Subcutaneous abdominal adipose tissue (tissue), 5 donors: ENCODE results near the gene NDP.

Experiments
- H3K27ac ChIP-seq: one replicate; pipeline ENCODE4 v1.7.0; 2013; ENCODE audit warnings: low read depth, mild to moderate bottlenecking, inconsistent platforms, low read length, moderate library complexity
- H3K27me3 ChIP-seq, 5 donors: one replicate each; pipeline ENCODE4 v1.7.0; 2013; ENCODE audit warnings: low read length in 5 of 5, inconsistent platforms in 1 of 5; ENCODE audit not compliant: control insufficient read depth in 5 of 5, insufficient read depth in 4 of 5
- H3K36me3 ChIP-seq, 5 donors: one replicate each; pipeline ENCODE4 v1.7.0; 2013; ENCODE audit warnings: low read length in 5 of 5; ENCODE audit not compliant: control insufficient read depth in 5 of 5, insufficient read depth in 5 of 5
- H3K4me1 ChIP-seq, 5 donors: one replicate each; pipeline ENCODE4 v1.7.0; 2013; ENCODE audit warnings: low read length in 5 of 5, mild to moderate bottlenecking in 3 of 5, moderate library complexity in 1 of 5; ENCODE audit not compliant: control insufficient read depth in 5 of 5, insufficient read depth in 5 of 5
- H3K4me3 ChIP-seq, 5 donors: one replicate each; pipeline ENCODE4 v1.7.0; 2013; ENCODE audit warnings: low read length in 5 of 5, low read depth in 1 of 5
- H3K9ac ChIP-seq, 5 donors: one replicate each; pipeline ENCODE4 v1.7.0; 2013; ENCODE audit warnings: low read length in 5 of 5, mild to moderate bottlenecking in 4 of 5, moderate library complexity in 3 of 5
- H3K9me3 ChIP-seq, 5 donors: one replicate each; pipeline ENCODE4 v1.7.0; 2013; ENCODE audit warnings: low read length in 5 of 5; ENCODE audit not compliant: control insufficient read depth in 5 of 5
- donor health status: healthy.
- donor health status: healthy.
- donor health status: healthy.
- donor health status: healthy.
- donor health status: healthy.

NDP gene

DNA sequence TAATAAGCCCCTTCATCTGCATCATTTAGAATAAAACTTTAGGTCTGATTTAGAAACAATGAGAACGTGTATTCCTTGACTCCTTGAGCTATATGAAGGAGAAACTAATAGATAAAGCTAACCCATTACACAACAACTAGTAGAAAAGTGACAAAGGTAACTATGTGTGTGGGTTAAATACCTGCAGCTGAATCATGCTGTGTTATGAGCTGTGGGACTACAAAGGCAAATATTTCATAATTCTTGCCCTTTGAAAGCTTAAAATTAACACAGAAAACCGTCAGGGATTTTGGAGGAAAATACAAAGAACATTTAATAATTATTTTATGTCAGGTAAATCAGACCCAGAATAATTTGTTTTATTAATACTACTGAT, 898 bp upstream of the NDP start:
- Histone ChIP-seq H3K36me3 (no peaks in the 10 kb centered on the region), H3K27me3 (peaks cover 6 to 42% (median 24%) of the 10 kb centered on the region in 5 donors), H3K27ac (no peak overlapping the region), H3K4me3 (no peak overlapping the region), H3K9ac (no peak overlapping the region), H3K4me1 (peaks cover 0 to 8% (median 5%) of the 10 kb centered on the region in 5 donors), H3K9me3 (no peaks in the 10 kb centered on the region)

DNA sequence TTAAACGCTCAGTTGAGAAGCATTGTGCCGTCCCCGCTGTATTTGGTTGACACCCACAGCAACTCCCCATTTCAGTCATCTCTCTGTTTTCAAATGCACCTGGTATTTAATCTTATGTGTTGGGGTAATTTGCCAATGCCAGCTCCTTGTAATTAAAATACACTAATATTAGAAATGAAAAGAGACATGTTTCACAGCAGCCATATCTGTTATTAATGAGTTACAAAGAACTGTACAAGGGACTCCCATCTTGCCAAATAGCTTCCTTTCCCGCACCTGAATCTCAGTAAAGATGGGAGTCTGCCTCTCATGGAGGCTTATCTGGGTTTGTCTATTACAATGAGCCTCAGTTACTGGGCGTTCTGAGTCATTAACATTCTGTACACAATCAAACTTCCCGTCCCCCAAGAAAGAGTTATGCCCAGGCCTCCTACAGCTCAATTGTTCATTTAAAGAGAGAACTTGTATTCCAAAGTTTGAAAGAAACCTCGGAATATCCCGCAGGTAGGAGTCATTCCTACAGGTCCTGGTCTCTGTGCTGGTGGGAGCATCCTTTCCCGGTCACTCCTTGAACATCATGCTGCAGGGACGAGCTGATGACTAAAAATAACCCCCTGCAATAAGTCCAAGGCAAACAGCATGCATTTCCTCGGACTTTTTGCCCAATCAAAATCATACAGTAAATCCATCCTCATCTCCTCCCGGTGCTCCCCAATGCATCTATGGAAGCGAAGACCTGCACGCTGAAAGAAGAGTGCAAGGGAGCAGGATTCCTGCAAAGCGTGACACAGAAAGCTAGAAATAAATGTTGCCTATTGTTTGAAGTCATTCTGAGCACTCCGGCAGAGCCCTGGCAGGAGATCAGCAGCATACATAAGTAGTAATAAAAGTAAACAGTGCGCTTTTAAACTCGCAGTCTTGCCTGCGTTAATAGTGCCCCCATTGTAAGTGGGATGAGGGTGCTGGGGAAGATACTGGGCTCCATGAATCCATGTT, 926 bp downstream of the NDP start:
- Histone ChIP-seq H3K9me3 (no peaks in the 10 kb centered on the region), H3K4me1 (peaks cover 0 to 8% (median 5%) of the 10 kb centered on the region in 5 donors), H3K27me3 (peaks cover 10 to 41% (median 24%) of the 10 kb centered on the region in 5 donors), H3K27ac (no peak overlapping the region), H3K9ac (no peak overlapping the region), H3K4me3 (peak overlapping the region in 1 of 5 donors; percentile 52), H3K36me3 (no peaks in the 10 kb centered on the region)

DNA sequence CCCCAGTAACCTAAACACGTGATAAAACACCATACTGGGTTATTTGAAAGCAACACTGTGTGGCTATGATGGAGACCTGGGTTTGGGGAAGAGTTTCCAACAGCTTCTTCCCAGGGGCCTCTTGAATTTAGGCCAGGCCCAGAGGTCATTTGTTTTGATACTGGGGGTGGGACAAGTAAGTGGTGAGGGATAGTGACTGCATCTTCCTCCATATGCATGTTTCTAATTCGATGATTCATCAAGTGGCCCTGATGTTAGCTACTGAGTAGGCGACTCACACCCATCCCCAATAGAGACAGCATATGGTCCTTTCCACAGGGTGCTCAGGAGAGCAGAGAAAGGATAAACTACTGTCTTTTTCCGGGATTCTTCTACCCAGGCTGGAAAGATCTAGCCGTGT, 2.7 kb downstream of the NDP start:
- Histone ChIP-seq H3K9me3 (no peaks in the 10 kb centered on the region), H3K4me1 (peaks cover 0 to 8% (median 5%) of the 10 kb centered on the region in 5 donors), H3K27me3 (peaks cover 15 to 41% (median 22%) of the 10 kb centered on the region in 5 donors), H3K4me3 (no peak overlapping the region), H3K36me3 (no peaks in the 10 kb centered on the region), H3K27ac (no peak overlapping the region), H3K9ac (no peak overlapping the region)

- H3K9ac ChIP-seq: no peak overlapping the region
- peaks cover 17 to 41% (median 22%) of the 10 kb centered on the region in 5 donors for H3K27me3 ChIP-seq
- no peak overlapping the region for H3K27ac ChIP-seq
- no peak overlapping the region for H3K4me3 ChIP-seq
- peaks cover 0 to 8% (median 5%) of the 10 kb centered on the region in 5 donors for H3K4me1 ChIP-seq
- H3K9me3 ChIP-seq: no peaks in the 10 kb centered on the region
- H3K36me3 ChIP-seq: no peaks in the 10 kb centered on the region
Measured at GRCh38 chrX:43969504-43970501, 3.4 kb downstream of the NDP start.

- Histone ChIP-seq H3K4me1 (peaks cover 0 to 5% (median under 1%) of the 10 kb centered on the region in 5 donors), H3K27ac (no peak overlapping the region), H3K27me3 (peaks cover 17 to 38% (median 30%) of the 10 kb centered on the region in 5 donors), H3K9me3 (no peaks in the 10 kb centered on the region), H3K36me3 (no peaks in the 10 kb centered on the region), H3K9ac (no peak overlapping the region), H3K4me3 (no peak overlapping the region)
Measured at GRCh38 chrX:43968359-43968781, 4.8 kb downstream of the NDP start.

DNA sequence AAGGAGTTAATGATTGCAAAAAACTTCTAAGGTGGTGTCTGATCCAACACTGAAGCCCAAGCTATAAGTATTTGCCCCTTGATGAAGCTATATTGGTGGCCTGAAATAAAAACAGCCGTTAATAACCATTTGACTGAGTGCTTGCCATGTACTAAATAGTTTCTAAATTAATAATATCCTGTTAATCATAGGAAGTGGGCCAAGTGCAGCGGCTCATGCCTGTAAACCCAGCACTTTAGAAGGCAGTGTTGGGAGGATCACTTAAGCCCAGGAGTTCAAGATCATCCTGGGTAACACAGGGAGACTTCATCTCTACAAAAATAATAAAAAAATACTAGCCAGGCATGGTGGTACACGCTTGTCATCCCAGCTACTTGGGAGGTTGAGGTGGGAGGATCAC, 8.3 kb downstream of the NDP start:
- Histone ChIP-seq H3K9ac (no peak overlapping the region), H3K27me3 (peaks cover 16 to 21% (median 18%) of the 10 kb centered on the region in 5 donors), H3K27ac (no peak overlapping the region), H3K9me3 (peaks cover 0 to 6% (median 0%) of the 10 kb centered on the region in 5 donors), H3K4me3 (no peak overlapping the region), H3K36me3 (no peaks in the 10 kb centered on the region), H3K4me1 (no peaks in the 10 kb centered on the region)

GRCh38 chrX:43963726-43964125, 9.5 kb downstream of the NDP start:
- H3K4me3 ChIP-seq: no peak overlapping the region
- H3K36me3 ChIP-seq: no peaks in the 10 kb centered on the region
- H3K27me3 ChIP-seq: peaks cover 13 to 21% (median 17%) of the 10 kb centered on the region in 5 donors
- peaks cover 0 to 6% (median 0%) of the 10 kb centered on the region in 5 donors for H3K9me3 ChIP-seq
- H3K4me1 ChIP-seq: no peaks in the 10 kb centered on the region
- H3K27ac ChIP-seq: no peak overlapping the region
- H3K9ac ChIP-seq: no peak overlapping the region

GRCh38 chrX:43962636-43963035, 10.6 kb downstream of the NDP start:
- H3K27me3 ChIP-seq: peaks cover 9 to 18% (median 16%) of the 10 kb centered on the region in 5 donors
- H3K36me3 ChIP-seq: no peaks in the 10 kb centered on the region
- H3K27ac ChIP-seq: no peak overlapping the region

GRCh38 chrX:43961699-43962098, 11.5 kb downstream of the NDP start:
- Histone ChIP-seq H3K4me3 (no peak overlapping the region), H3K4me1 (no peaks in the 10 kb centered on the region), H3K9ac (no peak overlapping the region), H3K27ac (no peak overlapping the region), H3K9me3 (peaks cover 0 to 6% (median 0%) of the 10 kb centered on the region in 5 donors), H3K36me3 (no peaks in the 10 kb centered on the region), H3K27me3 (peaks cover 9 to 16% (median 15%) of the 10 kb centered on the region in 5 donors)

More at GRCh38 chrX:43962636-43963035, 10.6 kb downstream of the NDP start:
- H3K9me3 ChIP-seq: peaks cover 0 to 6% (median 0%) of the 10 kb centered on the region in 5 donors
- no peak overlapping the region for H3K4me3 ChIP-seq
- H3K9ac ChIP-seq: no peak overlapping the region
- no peaks in the 10 kb centered on the region for H3K4me1 ChIP-seq
